A549 (cell line): ENCODE measurements around the gene PLPP3. TPM values are rescaled to one million over a fixed set of nuclear protein-coding genes. Genes with fewer than 3 reads are reported as not detected.
A peak's percentile ranks its signal among the peaks of the same experiment; 100 is the strongest.
"Not testable (repeated sequence)": the region's sequence is repeated elsewhere in the genome, so short reads cannot be mapped to it uniquely, and the experiment has no call there.

ENCODE experiments used
- ATAC-seq, 2 experiments: fragments of 200-7000 bp in 1 of 2; fragments of >200 bp in 1 of 2; cut with Nextera tagmentation in 1 of 2; cut with Tn5 transposase in 1 of 2; 3 replicates each; pipeline versions ENCODE4 v1.8.0 to v1.9.1; 2018 to 2020; ENCODE audit warnings: mild to moderate bottlenecking in 1 of 2, moderate library complexity in 1 of 2
- CTCF ChIA-PET: fragments of 300-600 bp; sonication (Branson Sonifier 250); formaldehyde crosslinking; extraction: SDS; loops from one replicate; lab custom pipeline; 2021; ENCODE audit warnings: antibody characterized with exemption, inconsistent platforms; lab: Yijun Ruan, JAX
- POLR2A ChIA-PET: fragments of 350-600 bp; formaldehyde crosslinking; extraction: SDS; loops from one replicate; lab custom pipeline; 2021; ENCODE audit warnings: antibody characterized with exemption, inconsistent platforms; lab: Yijun Ruan, JAX
- DNase-seq, 2 experiments: peaks; one replicate each; pipeline versions ENCODE4 v3.0.0 to v3.0.0-alpha.2; 2011 to 2016; ENCODE audit warnings: low read depth in 1 of 2, low spot score in 1 of 2
- FAIRE-seq: peaks from 2 replicates; lab custom pipeline; 2011; peaks lifted over from hg19 to GRCh38; lab: Jason Lieb, UNC
- H3K27ac ChIP-seq, 2 experiments: fragments of >200 bp; sonication (Bioruptor Twin); formaldehyde crosslinking; 3 replicates each; pipeline ENCODE4 v1.5.1; 2016 to 2017
- H3K4me1 ChIP-seq: fragments of >200 bp; sonication (Bioruptor Twin); formaldehyde crosslinking; 3 replicates; pipeline ENCODE4 v1.6.1; 2016
- H3K4me2 ChIP-seq: fragments of >200 bp; sonication (Bioruptor Twin); formaldehyde crosslinking; 3 replicates; pipeline ENCODE4 v1.6.1; 2016
- H3K4me3 ChIP-seq: fragments of >200 bp; sonication (Bioruptor Twin); formaldehyde crosslinking; 3 replicates; pipeline ENCODE4 v1.5.1; 2016
- H3K9me3 ChIP-seq: fragments of >200 bp; sonication (Bioruptor Twin); formaldehyde crosslinking; 3 replicates; pipeline ENCODE4 v1.6.1; 2016
- ATOH8 ChIP-seq: fragments of 250-450 bp; sonication (Bioruptor Pico); IDR thresholded peaks from 2 replicates; pipeline ENCODE4 v1.5.0; 2020; ENCODE audit warnings: low read depth, mild to moderate bottlenecking, moderate library complexity
- CEBPB ChIP-seq, 2 experiments: fragments of >200 bp in 1 of 2; sonication (Bioruptor Twin) in 1 of 2; formaldehyde crosslinking in 1 of 2; IDR thresholded peaks; 2 replicates each; pipeline ENCODE4 v1.6.1; 2012 to 2016
- CHD2 ChIP-seq: fragments of 150-350 bp; IDR thresholded peaks from 2 replicates; pipeline ENCODE4 v1.6.1; 2014; ENCODE audit warnings: low read length; ENCODE audit not compliant: partially characterized antibody
- CHD4 ChIP-seq: fragments of 200-600 bp; sonication (generic); IDR thresholded peaks from 2 replicates; pipeline ENCODE4 v1.6.1; 2016; ENCODE audit warnings: antibody characterized with exemption, mild to moderate bottlenecking, borderline replicate concordance
- ELK1 ChIP-seq: fragments of 150-350 bp; IDR thresholded peaks from 2 replicates; pipeline ENCODE4 v1.6.1; 2014; ENCODE audit warnings: low read depth, mild to moderate bottlenecking, low read length
- GATA3 ChIP-seq: IDR thresholded peaks from 2 replicates; pipeline ENCODE4 v1.6.1; 2012; ENCODE audit warnings: borderline replicate concordance
- HOXB13 ChIP-seq: fragments of 250-450 bp; sonication (Bioruptor Pico); IDR thresholded peaks from 2 replicates; pipeline ENCODE4 v1.5.0; 2020; ENCODE audit warnings: low read depth, mild to moderate bottlenecking, moderate library complexity
- JUN ChIP-seq, 2 experiments: fragments of >200 bp; sonication (Bioruptor Twin); formaldehyde crosslinking; IDR thresholded peaks; 2 replicates in 1 of 2; 3 replicates in 1 of 2; pipeline ENCODE4 v1.6.1; 2016 to 2017
- KDM1A ChIP-seq: fragments of 200-600 bp; sonication (generic); IDR thresholded peaks from 2 replicates; pipeline ENCODE4 v1.6.1; 2016; ENCODE audit warnings: low read depth, mild to moderate bottlenecking
- KDM5A ChIP-seq: fragments of 200-600 bp; sonication (generic); IDR thresholded peaks from 2 replicates; pipeline ENCODE4 v1.6.1; 2016; ENCODE audit warnings: antibody characterized with exemption, mild to moderate bottlenecking
- MAZ ChIP-seq: fragments of 150-350 bp; IDR thresholded peaks from 2 replicates; pipeline ENCODE4 v1.6.1; 2014; ENCODE audit warnings: antibody characterized with exemption, low read depth, low read length, borderline replicate concordance
- MYC ChIP-seq: IDR thresholded peaks from 2 replicates; pipeline ENCODE4 v1.6.1; 2012; ENCODE audit warnings: mild to moderate bottlenecking, inconsistent platforms, low read length, improper control_type of control experiment, borderline replicate concordance
- PBX3 ChIP-seq: IDR thresholded peaks from 2 replicates; pipeline ENCODE4 v1.6.1; 2012
- RAD21 ChIP-seq, 2 experiments: fragments of >200 bp in 1 of 2; sonication (Bioruptor Twin) in 1 of 2; formaldehyde crosslinking in 1 of 2; IDR thresholded peaks in 1 of 2; conservative IDR thresholded peaks in 1 of 2; 2 replicates in 1 of 2; 3 replicates in 1 of 2; pipeline ENCODE4 v1.6.1; 2012 to 2018; ENCODE audit warnings: inconsistent platforms in 1 of 2
- RARB ChIP-seq: fragments of 250-450 bp; sonication (Bioruptor Pico); IDR thresholded peaks from 2 replicates; pipeline ENCODE4 v1.8.0; 2021; ENCODE audit warnings: mild to moderate bottlenecking, moderate library complexity
- RFX5 ChIP-seq: fragments of 450-650 bp; IDR thresholded peaks from 2 replicates; pipeline ENCODE4 v1.7.1; 2014; ENCODE audit warnings: antibody characterized with exemption, mild to moderate bottlenecking, moderate library complexity
- RNF2 ChIP-seq: fragments of 200-600 bp; sonication (generic); IDR thresholded peaks from 2 replicates; pipeline ENCODE4 v1.6.1; 2016; ENCODE audit warnings: low read depth, mild to moderate bottlenecking, antibody characterized with exemption, moderate library complexity, borderline replicate concordance
- SMC3 ChIP-seq: fragments of >200 bp; sonication (Bioruptor Twin); formaldehyde crosslinking; IDR thresholded peaks from 3 replicates; pipeline ENCODE4 v1.6.1; 2018; ENCODE audit warnings: inconsistent platforms
- SREBF2 ChIP-seq: fragments of 450-650 bp; IDR thresholded peaks from 2 replicates; pipeline ENCODE4 v1.6.1; 2014; ENCODE audit warnings: mild to moderate bottlenecking, moderate library complexity
- TP53 ChIP-seq: fragments of 250-450 bp; sonication (Bioruptor Pico); IDR thresholded peaks from 2 replicates; pipeline ENCODE4 v1.5.0; 2021; ENCODE audit warnings: mild to moderate bottlenecking, moderate library complexity
- ZC3H11A ChIP-seq: fragments of 450-650 bp; IDR thresholded peaks from 2 replicates; pipeline ENCODE4 v1.6.1; 2014; ENCODE audit warnings: antibody characterized with exemption, mild to moderate bottlenecking
- ZFP36 ChIP-seq: fragments of 450-650 bp; IDR thresholded peaks from 2 replicates; pipeline ENCODE4 v1.6.1; 2014; ENCODE audit warnings: borderline replicate concordance; ENCODE audit not compliant: partially characterized antibody
- ZNF302 ChIP-seq: fragments of 250-450 bp; sonication (Bioruptor Pico); IDR thresholded peaks from 2 replicates; pipeline ENCODE4 v1.9.0; 2021; ENCODE audit warnings: inconsistent platforms, mild to moderate bottlenecking, moderate library complexity
- ZSCAN20 ChIP-seq: fragments of 250-450 bp; sonication (Bioruptor Pico); IDR thresholded peaks from 2 replicates; pipeline ENCODE4 v1.8.0; 2022; ENCODE audit warnings: mild to moderate bottlenecking, moderate library complexity
- whole genome bisulfite sequencing: methylation state at CpG from one replicate; pipeline ENCODE4 v1.1.6; 2017; ENCODE audit errors: missing lambda C conversion rate; 5-methylcytosine and 5-hydroxymethylcytosine counted together
- polyA plus RNA-seq, 4 experiments: library from polyadenylated mRNA; depleted of rRNA in 3 of 4; stranded (reverse); fragments of >200 nt; fragmentation: RNase III in 1 of 4; extraction: RNeasy Plus Mini Kit Qiagen cat#74134 plus additional on column Dnase treatment in 1 of 4; gene quantifications; 2 replicates in 3 of 4; 3 replicates in 1 of 4; pipeline ENCODE4 v1.2.3, GENCODE V29; 2011 to 2017
- TF ChIP-seq, protein P1 (sequence below): fragments of 250-450 bp; sonication (Bioruptor Pico); IDR thresholded peaks from 2 replicates; pipeline ENCODE4 v1.5.0; 2021; ENCODE audit warnings: mild to moderate bottlenecking, moderate library complexity, borderline replicate concordance

The PLPP3 gene
- polyA plus RNA-seq, 2 of the 4 experiments (the other 2 are of a cell fraction) = 23.6 to 25.6 TPM

- H3K27ac ChIP-seq, H3K4me3 ChIP-seq, H3K9me3 ChIP-seq, H3K4me1 ChIP-seq, FAIRE-seq, H3K4me2 ChIP-seq, CTCF ChIA-PET, POLR2A ChIA-PET, DNase-seq, ATAC-seq: not testable (repeated sequence)
- 79% methylated on average over 5 of the region's 5 CpGs for WGBS
- peak; percentile 43 for TF ChIP-seq ZC3H11A
These were observed 16.2 kb upstream of the PLPP3 start for GRCh38 chr1:56595397-56596191.

DNA sequence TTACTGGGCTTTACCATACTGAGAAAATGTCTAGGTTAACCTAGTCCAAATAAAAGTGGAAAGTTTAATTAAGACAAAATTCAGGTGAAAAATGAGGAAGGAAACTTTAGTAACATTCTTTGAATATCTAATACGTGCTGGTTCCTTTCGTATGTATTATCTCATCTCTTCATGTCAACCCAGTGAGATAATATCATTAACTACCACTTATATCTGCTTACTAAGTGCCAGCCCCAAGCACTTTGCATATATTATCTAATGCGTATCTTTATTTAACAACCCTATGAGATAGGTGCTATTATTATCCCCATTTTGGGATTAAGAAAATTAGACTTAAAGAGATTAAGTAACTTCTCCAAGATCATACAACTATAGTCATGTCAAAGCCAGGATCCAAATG, 12.5 kb upstream of the PLPP3 start:
- CTCF ChIA-PET = no interaction called here
- ATAC-seq (no peak), DNase-seq (no peak), FAIRE-seq (no peak)
- Histone ChIP-seq H3K4me2 (no peak overlapping the region), H3K4me1 (no peaks in the 10 kb centered on the region), H3K27ac (no peak overlapping the region), H3K4me3 (no peak overlapping the region), H3K9me3 (no peaks in the 10 kb centered on the region; the same call in 2 of the 3 replicates)
- 57% methylated on average over 3 of the region's 3 CpGs for WGBS
- TF ChIP-seq CHD4 (no peak), RNF2 (no peak), CHD2 (no peak), ZNF302 (CRISPR knock-in tag) (no peak), MYC (no peak), RFX5 (no peak), ZFP36 (no peak), HOXB13 (CRISPR knock-in tag) (no peak)
- TF ChIP-seq, protein P1, sequence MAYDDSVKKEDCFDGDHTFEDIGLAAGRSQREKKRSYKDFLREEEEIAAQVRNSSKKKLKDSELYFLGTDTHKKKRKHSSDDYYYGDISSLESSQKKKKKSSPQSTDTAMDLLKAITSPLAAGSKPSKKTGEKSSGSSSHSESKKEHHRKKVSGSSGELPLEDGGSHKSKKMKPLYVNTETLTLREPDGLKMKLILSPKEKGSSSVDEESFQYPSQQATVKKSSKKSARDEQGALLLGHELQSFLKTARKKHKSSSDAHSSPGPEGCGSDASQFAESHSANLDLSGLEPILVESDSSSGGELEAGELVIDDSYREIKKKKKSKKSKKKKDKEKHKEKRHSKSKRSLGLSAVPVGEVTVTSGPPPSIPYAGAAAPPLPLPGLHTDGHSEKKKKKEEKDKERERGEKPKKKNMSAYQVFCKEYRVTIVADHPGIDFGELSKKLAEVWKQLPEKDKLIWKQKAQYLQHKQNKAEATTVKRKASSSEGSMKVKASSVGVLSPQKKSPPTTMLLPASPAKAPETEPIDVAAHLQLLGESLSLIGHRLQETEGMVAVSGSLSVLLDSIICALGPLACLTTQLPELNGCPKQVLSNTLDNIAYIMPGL (CRISPR knock-in tag) = no peak
- TF ChIP-seq, all 56 proteins: peak for 0
- POLR2A ChIA-PET = no interaction called here

DNA sequence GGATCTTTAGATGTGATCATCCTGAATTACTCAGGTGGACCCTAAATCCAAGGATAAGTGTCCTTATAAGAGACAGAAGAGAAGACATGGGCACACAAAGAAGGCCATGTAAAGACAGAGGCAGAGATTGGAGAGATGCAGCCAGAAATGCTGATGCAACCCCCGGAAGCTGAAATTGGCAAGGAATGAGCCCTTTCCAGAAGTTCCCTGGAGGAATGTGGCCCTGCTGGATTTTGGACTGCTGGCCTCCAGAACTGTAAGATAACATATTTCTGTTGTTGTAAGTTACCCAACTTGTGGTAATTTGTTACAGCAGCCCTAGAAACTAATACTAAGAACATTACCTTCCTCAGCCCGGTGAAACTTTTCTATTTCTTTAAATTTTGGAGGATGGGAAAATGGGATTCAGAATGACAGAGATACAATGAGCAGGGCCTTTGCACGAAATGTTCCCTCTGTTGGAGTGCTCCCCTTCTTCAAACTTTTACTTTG, 11.2 kb upstream of the PLPP3 start:
- POLR2A ChIA-PET = no interaction called here
- no peaks in the 10 kb centered on the region for H3K4me1 ChIP-seq
- CTCF ChIA-PET = interaction anchor here (0.6 kb wide), 1 partner anchor 16 kb away, joined by 3 read pairs; no protein-coding TSS in a partner anchor
- no peak overlapping the region for H3K4me3 ChIP-seq
- no peak overlapping the region for H3K27ac ChIP-seq
- H3K4me2 ChIP-seq = no peak overlapping the region
- whole genome bisulfite sequencing = 73% methylated on average over 3 of the region's 3 CpGs
- FAIRE-seq = no peak
- TF ChIP-seq MYC = no peak
- TF ChIP-seq RFX5 = no peak
- TF ChIP-seq SMC3 = no peak
- no peak for TF ChIP-seq KDM1A
- no peak for TF ChIP-seq ATOH8 (CRISPR knock-in tag)
- TF ChIP-seq KDM5A = no peak
- TF ChIP-seq JUN (IDR thresholded peaks at IDR 0.05) = no peak
- no peak for TF ChIP-seq ZNF302 (CRISPR knock-in tag)
- no peak for TF ChIP-seq PBX3
- no peak for TF ChIP-seq ZFP36
- TF ChIP-seq ZSCAN20 (CRISPR knock-in tag) = no peak
- no peak for TF ChIP-seq TP53 (CRISPR knock-in tag)
- TF ChIP-seq RAD21 (conservative IDR thresholded peaks at IDR 0.05 in 1 of 2, IDR thresholded peaks at IDR 0.05 in 1 of 2) = no peak
- TF ChIP-seq CEBPB (IDR thresholded peaks at IDR 0.05) = no peak
- TF ChIP-seq MAZ = no peak
- TF ChIP-seq GATA3 = no peak
- TF ChIP-seq RARB (CRISPR knock-in tag) = no peak
- TF ChIP-seq ELK1 = no peak
- no peak for TF ChIP-seq SREBF2
- TF ChIP-seq, all 56 proteins: peak for 0
- no peaks in the 10 kb centered on the region; the same call in 2 of the 3 replicates for H3K9me3 ChIP-seq
- no peak for DNase-seq
- ATAC-seq = no peak
